HG03039 (cell line): ENCODE results near the gene UNKL.

Experiments
- ATAC-seq: cut with Tn5 transposase; IDR thresholded peaks from one replicate; pipeline ENCODE4 v1.9.1; 2021; ENCODE audit warnings: mild to moderate bottlenecking, moderate library complexity; ENCODE audit not compliant: unreplicated experiment

Gene UNKL

GRCh38 chr16:1314399-1315068 is 100.0 kb downstream of the UNKL start:
- no peak for ATAC-seq

- ATAC-seq: no peak
These were observed 100.7 kb downstream of the UNKL start for GRCh38 chr16:1313721-1314369.
